ENCODE measurements around the gene CIAO1. TPM values are rescaled to one million over a fixed set of nuclear protein-coding genes. Genes with fewer than 3 reads are reported as not detected.

Gene CIAO1
- total RNA-seq, 1 donor from 2014 or later: 58.6 TPM

- H3K27ac ChIP-seq (ENCODE audit: low read depth, low read length): no peak overlapping the region
- no peak overlapping the region for H2AFZ ChIP-seq (ENCODE audit: low read depth, low read length)
- peaks cover 11% of the 10 kb centered on the region for H3K4me1 ChIP-seq (ENCODE audit: insufficient read depth, low read length)
- no peaks in the 10 kb centered on the region for H3K27me3 ChIP-seq (ENCODE audit: insufficient read depth, low read length)
- no peak overlapping the region for H3K4me3 ChIP-seq (ENCODE audit: insufficient read depth, low read depth, low read length)
- DNase-seq (ENCODE audit: low read depth) (peak; percentile 97), FAIRE-seq (peak; percentile 49)
- peak overlapping the region; percentile 19 for H3K9ac ChIP-seq (ENCODE audit: low read length)
- Mint-ChIP-seq H3K36me3 (ENCODE audit: low read depth, unreplicated experiment) (peaks cover 17% of the 10 kb centered on the region), H3K27ac (ENCODE audit: unreplicated experiment) (peak overlapping the region; percentile 38), H3K27me3 (ENCODE audit: low read depth, unreplicated experiment) (no peaks in the 10 kb centered on the region), H3K9me3 (ENCODE audit: unreplicated experiment) (no peaks in the 10 kb centered on the region), H3K4me1 (ENCODE audit: low read depth, unreplicated experiment) (peaks cover 11% of the 10 kb centered on the region), H3K4me3 (ENCODE audit: unreplicated experiment) (peak overlapping the region; percentile 37)
- no peaks in the 10 kb centered on the region for H3K9me3 ChIP-seq (ENCODE audit: insufficient read depth, low read depth, low read length)
- H3K79me2 ChIP-seq (ENCODE audit: insufficient read depth, low read length): peaks cover 8% of the 10 kb centered on the region
- TF ChIP-seq CTCF (IDR thresholded peaks at IDR 0.05; ENCODE audit: insufficient read depth, low read depth, low read length) (no peak), EZH2 (IDR thresholded peaks at IDR 0.05; ENCODE audit: insufficient read depth, low read length) (no peak)
- H3K4me2 ChIP-seq (ENCODE audit: low read length): peak overlapping the region; percentile 53
- peaks cover 14% of the 10 kb centered on the region for H3K36me3 ChIP-seq (ENCODE audit: insufficient read depth, low read length)
- peaks cover 13% of the 10 kb centered on the region for H4K20me1 ChIP-seq (ENCODE audit: insufficient read depth, low read length)
Measured at GRCh38 chr2:96251721-96252292, 14.2 kb upstream of the CIAO1 start.

GRCh38 chr2:96252526-96252925 lies 13.5 kb upstream of the CIAO1 start:
- H4K20me1 ChIP-seq (ENCODE audit: insufficient read depth, low read length): peaks cover 18% of the 10 kb centered on the region
- peaks cover 14% of the 10 kb centered on the region for H3K36me3 ChIP-seq (ENCODE audit: insufficient read depth, low read length)
- H3K4me1 ChIP-seq (ENCODE audit: insufficient read depth, low read length): peaks cover 11% of the 10 kb centered on the region
- no peaks in the 10 kb centered on the region for H3K27me3 ChIP-seq (ENCODE audit: insufficient read depth, low read length)
- no peak overlapping the region for H3K27ac ChIP-seq (ENCODE audit: low read depth, low read length)
- H3K4me3 ChIP-seq (ENCODE audit: insufficient read depth, low read depth, low read length): no peak overlapping the region
- no peak overlapping the region for H3K4me2 ChIP-seq (ENCODE audit: low read length)
- TF ChIP-seq EZH2 (IDR thresholded peaks at IDR 0.05; ENCODE audit: insufficient read depth, low read length) (no peak), CTCF (IDR thresholded peaks at IDR 0.05; ENCODE audit: insufficient read depth, low read depth, low read length) (no peak)
- H3K36me3 Mint-ChIP-seq (ENCODE audit: low read depth, unreplicated experiment): peaks cover 17% of the 10 kb centered on the region
- peaks cover 11% of the 10 kb centered on the region for H3K4me1 Mint-ChIP-seq (ENCODE audit: low read depth, unreplicated experiment)
- H3K4me3 Mint-ChIP-seq (ENCODE audit: unreplicated experiment): peak overlapping the region; percentile 37
- no peaks in the 10 kb centered on the region for H3K9me3 ChIP-seq (ENCODE audit: insufficient read depth, low read depth, low read length)
- H3K27ac Mint-ChIP-seq (ENCODE audit: unreplicated experiment): peak overlapping the region; percentile 30
- H3K79me2 ChIP-seq (ENCODE audit: insufficient read depth, low read length): peaks cover 10% of the 10 kb centered on the region
- no peak for FAIRE-seq
- peak overlapping the region; percentile 7 for H3K9ac ChIP-seq (ENCODE audit: low read length)
- no peak for DNase-seq (ENCODE audit: low read depth)
- no peak overlapping the region for H2AFZ ChIP-seq (ENCODE audit: low read depth, low read length)
- no peaks in the 10 kb centered on the region for H3K9me3 Mint-ChIP-seq (ENCODE audit: unreplicated experiment)
- H3K27me3 Mint-ChIP-seq (ENCODE audit: low read depth, unreplicated experiment): no peaks in the 10 kb centered on the region

GRCh38 chr2:96253006-96253405 lies 13.0 kb upstream of the CIAO1 start:
- H3K27me3 Mint-ChIP-seq (ENCODE audit: low read depth, unreplicated experiment): no peaks in the 10 kb centered on the region
- Histone ChIP-seq H3K9me3 (ENCODE audit: insufficient read depth, low read depth, low read length) (no peaks in the 10 kb centered on the region), H4K20me1 (ENCODE audit: insufficient read depth, low read length) (peaks cover 22% of the 10 kb centered on the region), H3K4me3 (ENCODE audit: insufficient read depth, low read depth, low read length) (no peak overlapping the region), H3K27ac (ENCODE audit: low read depth, low read length) (no peak overlapping the region), H3K9ac (ENCODE audit: low read length) (no peak overlapping the region), H3K36me3 (ENCODE audit: insufficient read depth, low read length) (peaks cover 14% of the 10 kb centered on the region), H3K79me2 (ENCODE audit: insufficient read depth, low read length) (peaks cover 13% of the 10 kb centered on the region), H2AFZ (ENCODE audit: low read depth, low read length) (no peak overlapping the region), H3K4me1 (ENCODE audit: insufficient read depth, low read length) (peaks cover 11% of the 10 kb centered on the region), H3K27me3 (ENCODE audit: insufficient read depth, low read length) (no peaks in the 10 kb centered on the region), H3K4me2 (ENCODE audit: low read length) (no peak overlapping the region)
- H3K4me3 Mint-ChIP-seq (ENCODE audit: unreplicated experiment): no peak overlapping the region
- peaks cover 17% of the 10 kb centered on the region for H3K36me3 Mint-ChIP-seq (ENCODE audit: low read depth, unreplicated experiment)
- no peak overlapping the region for H3K27ac Mint-ChIP-seq (ENCODE audit: unreplicated experiment)
- peaks cover 11% of the 10 kb centered on the region for H3K4me1 Mint-ChIP-seq (ENCODE audit: low read depth, unreplicated experiment)
- H3K9me3 Mint-ChIP-seq (ENCODE audit: unreplicated experiment): no peaks in the 10 kb centered on the region
- no peak for TF ChIP-seq CTCF (IDR thresholded peaks at IDR 0.05; ENCODE audit: insufficient read depth, low read depth, low read length)
- TF ChIP-seq EZH2 (IDR thresholded peaks at IDR 0.05; ENCODE audit: insufficient read depth, low read length): no peak
- DNase-seq (ENCODE audit: low read depth) (no peak), FAIRE-seq (no peak)

Data from astrocyte (in vitro differentiated cells and primary cell).